Endothelial cell of umbilical vein (primary cell): ENCODE results near the gene AKAP8L.

Source experiments
- EZH2 ChIP-seq: IDR thresholded peaks from 2 replicates; pipeline ENCODE4 v1.6.1; 2012; ENCODE audit warnings: borderline replicate concordance, low read depth, mild to moderate bottlenecking, moderate library complexity, low read length, inconsistent platforms; ENCODE audit not compliant: severe bottlenecking
- GATA2 ChIP-seq: IDR thresholded peaks from 2 replicates; pipeline ENCODE4 v1.7.0; 2011; ENCODE audit warnings: low read depth, mild to moderate bottlenecking, moderate library complexity, mixed read lengths, low read length; ENCODE audit not compliant: insufficient read length, insufficient read depth
- JUN ChIP-seq: IDR thresholded peaks from 2 replicates; pipeline ENCODE4 v1.6.1; 2011; ENCODE audit warnings: borderline replicate concordance, low read depth; ENCODE audit not compliant: insufficient read length, insufficient read depth
- MYC ChIP-seq: IDR thresholded peaks from one replicate; pipeline ENCODE4 v1.6.1; 2011; ENCODE audit warnings: mild to moderate bottlenecking, low read depth, low read length
- POLR2A ChIP-seq: IDR thresholded peaks from 2 replicates; pipeline ENCODE4 v1.6.1; 2012; ENCODE audit warnings: low read depth, mild to moderate bottlenecking, control low read depth, low read length
- POLR2AphosphoS5 ChIP-seq: IDR thresholded peaks from 2 replicates; pipeline ENCODE4 v1.6.1; 2012; ENCODE audit warnings: low read depth, mild to moderate bottlenecking, control low read depth, low read length, moderate library complexity; ENCODE audit not compliant: insufficient read depth
- TF ChIP-seq, protein P1 (sequence below), 2 donors: IDR thresholded peaks; 1 replicate in 1 of 2; 2 replicates in 1 of 2; pipeline ENCODE4 v1.5.1; 2011; ENCODE audit warnings: low read length in 2 of 2, mild to moderate bottlenecking in 2 of 2, moderate library complexity in 2 of 2, control low read depth in 1 of 2, inconsistent platforms in 1 of 2, low read depth in 1 of 2; ENCODE audit not compliant: insufficient read depth in 1 of 2; ENCODE audit errors: extremely low read depth in 1 of 2
- TF ChIP-seq, protein P2 (sequence below): IDR thresholded peaks from 2 replicates; pipeline ENCODE4 v1.6.1; 2011; ENCODE audit not compliant: insufficient read depth, insufficient read length

DNA sequence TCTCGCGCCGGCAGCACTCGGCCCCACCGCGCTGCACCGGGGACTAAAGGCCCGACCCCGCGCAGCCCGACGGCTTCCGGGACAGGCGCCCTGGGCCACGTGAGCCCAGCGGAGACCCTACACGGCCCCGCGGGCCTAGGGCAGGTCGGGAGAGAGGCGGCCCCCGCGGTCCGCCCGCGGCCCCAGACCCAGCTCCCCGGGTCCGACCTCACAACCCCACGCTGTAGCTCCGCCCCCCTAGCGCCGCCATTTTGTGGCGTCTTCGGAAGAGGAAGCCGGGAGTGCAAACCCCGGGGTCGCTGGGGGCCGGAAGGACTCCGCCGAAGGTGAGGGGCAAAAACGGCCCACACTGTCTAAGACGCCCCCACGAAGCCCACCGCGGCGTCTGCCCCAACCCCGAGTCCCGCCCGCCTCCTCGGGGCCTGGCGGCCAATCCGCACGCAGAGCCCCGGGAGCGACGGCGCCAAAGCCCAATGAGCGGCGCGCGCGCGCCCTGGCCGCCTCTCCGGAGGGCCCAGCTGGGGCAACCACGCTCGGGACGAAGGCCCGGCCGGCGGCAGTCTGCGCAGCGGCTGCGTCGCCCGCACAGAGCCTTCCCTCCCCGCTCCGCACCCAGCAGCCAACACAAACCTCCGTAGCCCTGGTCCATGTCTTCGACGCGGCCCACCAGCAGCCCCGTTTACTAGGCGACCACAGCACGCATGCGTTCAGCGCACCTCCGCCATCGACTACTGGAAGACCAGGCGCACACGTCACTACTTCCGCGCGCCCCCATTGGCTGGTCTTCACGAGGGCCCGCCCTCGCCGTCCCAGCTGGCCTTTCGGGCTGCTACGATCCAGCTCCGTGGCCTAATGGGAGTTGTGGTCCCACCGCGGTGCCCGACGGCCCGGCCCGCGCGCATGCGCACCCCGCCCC is 39.4 kb downstream of the AKAP8L start, which contains the start of gene AKAP8:
- TF ChIP-seq POLR2AphosphoS5, result peak; percentile 87
- TF ChIP-seq, protein P1, sequence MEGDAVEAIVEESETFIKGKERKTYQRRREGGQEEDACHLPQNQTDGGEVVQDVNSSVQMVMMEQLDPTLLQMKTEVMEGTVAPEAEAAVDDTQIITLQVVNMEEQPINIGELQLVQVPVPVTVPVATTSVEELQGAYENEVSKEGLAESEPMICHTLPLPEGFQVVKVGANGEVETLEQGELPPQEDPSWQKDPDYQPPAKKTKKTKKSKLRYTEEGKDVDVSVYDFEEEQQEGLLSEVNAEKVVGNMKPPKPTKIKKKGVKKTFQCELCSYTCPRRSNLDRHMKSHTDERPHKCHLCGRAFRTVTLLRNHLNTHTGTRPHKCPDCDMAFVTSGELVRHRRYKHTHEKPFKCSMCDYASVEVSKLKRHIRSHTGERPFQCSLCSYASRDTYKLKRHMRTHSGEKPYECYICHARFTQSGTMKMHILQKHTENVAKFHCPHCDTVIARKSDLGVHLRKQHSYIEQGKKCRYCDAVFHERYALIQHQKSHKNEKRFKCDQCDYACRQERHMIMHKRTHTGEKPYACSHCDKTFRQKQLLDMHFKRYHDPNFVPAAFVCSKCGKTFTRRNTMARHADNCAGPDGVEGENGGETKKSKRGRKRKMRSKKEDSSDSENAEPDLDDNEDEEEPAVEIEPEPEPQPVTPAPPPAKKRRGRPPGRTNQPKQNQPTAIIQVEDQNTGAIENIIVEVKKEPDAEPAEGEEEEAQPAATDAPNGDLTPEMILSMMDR (IDR thresholded peaks at IDR 0.05; ENCODE audit: extremely low read depth in 1 of 2, insufficient read depth in 1 of 2, low read depth in 1 of 2, low read length in 2 of 2), result no peak
- peak; percentile 85 for TF ChIP-seq POLR2A
- TF ChIP-seq EZH2, result no peak
- no peak for TF ChIP-seq MYC
- TF ChIP-seq, protein P2, sequence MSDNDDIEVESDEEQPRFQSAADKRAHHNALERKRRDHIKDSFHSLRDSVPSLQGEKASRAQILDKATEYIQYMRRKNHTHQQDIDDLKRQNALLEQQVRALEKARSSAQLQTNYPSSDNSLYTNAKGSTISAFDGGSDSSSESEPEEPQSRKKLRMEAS, result no peak
- TF ChIP-seq JUN, result no peak
- TF ChIP-seq GATA2, result no peak
